C4-2B (cell line): ENCODE data around the gene COA1.

ENCODE experiments used
- CTCF ChIP-seq: fragments of 450-650 bp; conservative IDR thresholded peaks from 2 replicates; pipeline ENCODE4 v1.5.1; 2017; ENCODE audit warnings: mild to moderate bottlenecking
- ZFX ChIP-seq: fragments of 450-650 bp; IDR thresholded peaks from 2 replicates; pipeline ENCODE4 v1.6.1; 2017

DNA sequence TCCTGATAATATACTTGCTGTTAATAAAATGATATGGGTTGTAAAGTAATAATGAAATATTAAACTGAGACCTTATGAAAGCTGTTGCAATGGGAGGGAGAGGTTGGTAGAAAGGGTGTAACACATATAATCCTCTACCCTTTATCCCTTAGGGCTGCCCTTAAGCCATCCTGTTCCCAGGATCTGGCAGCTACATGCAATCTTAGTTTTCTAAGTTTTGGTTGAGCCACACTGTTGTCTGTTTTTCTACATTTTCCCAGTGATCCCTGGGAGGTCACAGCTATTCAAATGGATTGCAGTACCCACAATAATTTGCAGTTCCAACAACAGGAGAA is 6.3 kb downstream of the COA1 start:
- TF ChIP-seq CTCF (no peak), ZFX (no peak)
